Left ventricle myocardium superior (tissue), 1 donor: ENCODE results near the gene TRIM50. TPM values are rescaled to one million over a fixed set of nuclear protein-coding genes. Genes with fewer than 3 reads are reported as not detected.
"Not testable (repeated sequence)": the region's sequence is repeated elsewhere in the genome, so short reads cannot be mapped to it uniquely, and the experiment has no call there.

Experiments used
- ATAC-seq: fragments of 200-7000 bp; cut with Tn5 transposase; one replicate; pipeline ENCODE4 v1.9.1; 2020; ENCODE audit warnings: mild to moderate bottlenecking, moderate library complexity
- DNase-seq: peaks from one replicate; pipeline ENCODE4 v3.0.0-alpha.2; 2020
- intact Hi-C: fragments of 100-400 bp; cut with micrococcal nuclease; formaldehyde crosslinking; loops from one replicate; pipeline ENCODE4 v1.11.0; 2022
- total RNA-seq: library from RNA; stranded (reverse); fragmentation: NEBNext Ultra II Directional; extraction: Animal tissue kit (Norgen Biotek cat#: 25700); gene quantifications from one replicate; pipeline ENCODE4 v1.2.1, GENCODE V29; 2021
- donor health status: DM: no; HTN: yes; CAD: no; lungs with severe emphysema.

The TRIM50 gene
- total RNA-seq, 1 donor from 2014 or later, result 0.30 TPM

DNA sequence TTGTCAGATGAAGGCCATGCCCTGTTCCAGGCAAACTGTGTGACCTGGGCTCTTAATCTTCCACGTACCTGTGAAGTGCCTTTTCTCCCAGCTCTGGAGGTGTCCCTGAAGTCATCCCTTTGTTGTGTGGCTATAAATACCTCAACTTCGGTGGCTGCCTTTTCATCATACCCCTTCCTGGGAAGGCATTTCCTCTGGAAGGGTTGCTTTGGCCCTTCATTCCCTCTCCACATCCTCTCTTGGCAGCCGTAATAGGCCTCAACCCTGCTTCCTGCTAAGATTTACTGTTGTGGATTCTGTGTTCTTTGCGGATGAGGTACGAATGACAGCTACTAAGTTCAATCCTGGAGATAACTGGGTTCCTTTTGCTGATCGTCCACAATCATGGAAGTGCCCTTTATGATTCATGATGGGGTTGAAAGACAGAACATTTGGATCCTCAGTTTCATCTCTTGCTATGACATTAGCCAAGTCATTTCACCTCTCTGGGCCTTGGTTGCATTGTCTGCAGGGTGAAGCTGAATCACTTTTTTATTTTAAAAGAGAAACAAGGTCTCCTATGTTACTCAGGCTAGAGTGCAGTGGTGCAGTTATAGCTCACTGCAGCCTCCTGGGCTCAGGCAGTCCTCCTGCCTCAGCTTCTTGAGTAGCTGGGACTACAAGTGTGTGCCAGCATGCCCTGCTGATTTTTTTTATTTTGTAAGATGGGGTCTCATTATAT, 23.7 kb upstream of the TRIM50 start:
- no peak for ATAC-seq
- intact Hi-C loops, result no loop called here
- DNase-seq, result no peak

DNA sequence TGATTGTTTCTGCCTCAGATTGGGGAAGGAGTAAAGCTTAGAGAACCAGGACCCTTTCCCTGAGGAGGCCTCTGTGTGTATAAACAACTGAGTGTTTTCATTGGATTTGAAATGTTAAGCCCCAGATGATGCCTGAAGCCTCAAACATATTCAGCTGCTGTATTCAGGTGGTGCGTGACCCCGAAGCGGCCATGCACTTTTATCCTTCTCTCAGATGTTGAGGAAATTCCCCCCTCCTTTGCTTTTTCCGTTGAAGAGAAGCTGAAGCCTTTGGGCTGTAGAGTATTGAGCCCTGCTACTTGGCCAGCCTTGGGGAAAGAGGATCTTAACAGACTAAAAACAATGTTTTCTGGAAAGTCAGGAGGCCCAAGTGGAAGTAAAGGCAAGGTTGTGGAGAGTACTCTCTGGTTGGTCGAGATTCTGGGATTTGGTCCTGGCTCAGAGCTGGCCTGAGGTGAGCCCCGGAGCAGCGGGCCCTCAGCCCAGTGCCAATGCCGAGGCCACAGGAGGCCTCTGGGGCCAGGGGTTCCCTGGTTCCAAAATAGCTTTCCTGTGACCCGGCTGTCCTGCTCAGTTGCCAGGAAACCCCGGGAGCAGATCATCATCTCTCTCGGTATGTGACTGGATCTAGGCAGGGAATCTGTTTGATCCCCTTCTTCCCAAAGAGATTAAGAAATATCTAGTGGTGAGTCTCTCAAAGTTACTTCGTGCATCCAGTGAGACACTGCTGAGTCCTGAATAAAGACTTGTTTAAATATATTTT, 22.6 kb upstream of the TRIM50 start:
- intact Hi-C loops, result no loop called here
- DNase-seq (no peak), ATAC-seq (no peak)

DNA sequence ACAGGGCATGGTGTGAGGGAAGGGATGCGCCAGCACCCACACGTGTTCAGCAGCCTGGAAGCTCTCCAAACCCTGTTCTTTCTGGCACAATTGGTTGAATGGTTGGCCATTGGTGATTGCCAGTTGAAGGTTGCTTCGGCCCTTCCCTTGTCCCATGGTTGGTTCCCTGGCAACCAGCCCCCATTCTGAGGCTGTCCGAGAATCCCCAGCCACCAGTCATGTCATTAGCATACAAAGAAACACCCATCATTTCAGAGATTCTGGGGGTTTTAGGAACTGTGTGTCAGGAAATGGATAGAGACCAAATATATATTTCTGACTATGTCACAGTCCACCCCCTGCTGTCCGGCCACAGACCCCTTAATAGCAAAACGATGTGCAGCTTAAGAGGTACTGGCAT, 21.9 kb upstream of the TRIM50 start:
- DNase-seq, result no peak
- ATAC-seq, result no peak
- intact Hi-C loops, result loop anchor here (10.0 kb wide), 1 partner anchor 105 kb away; no protein-coding TSS in a partner anchor

DNA sequence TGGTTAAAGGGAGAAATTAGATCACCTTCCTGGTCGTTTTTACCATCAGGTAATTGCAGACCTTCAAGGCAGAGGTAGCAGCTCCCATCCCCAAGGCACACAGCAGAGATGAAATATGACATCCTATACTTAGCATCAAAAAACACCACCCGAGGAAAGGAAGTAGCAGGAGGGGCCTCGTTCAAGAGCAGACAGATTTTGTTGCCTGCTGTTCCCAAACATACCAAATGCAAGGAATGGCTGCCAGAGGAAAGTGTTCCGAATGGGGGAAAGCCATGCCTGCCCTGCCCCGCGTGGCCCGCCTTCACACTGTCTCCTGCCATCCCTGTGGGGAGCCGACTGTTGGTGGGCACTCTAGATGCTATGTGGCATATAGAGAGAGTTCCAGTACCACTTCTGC, 18.1 kb upstream of the TRIM50 start:
- ATAC-seq, result no peak
- intact Hi-C loops, result loop anchor here (10.0 kb wide), 1 partner anchor 109 kb away; no protein-coding TSS in a partner anchor
- DNase-seq, result no peak

DNA sequence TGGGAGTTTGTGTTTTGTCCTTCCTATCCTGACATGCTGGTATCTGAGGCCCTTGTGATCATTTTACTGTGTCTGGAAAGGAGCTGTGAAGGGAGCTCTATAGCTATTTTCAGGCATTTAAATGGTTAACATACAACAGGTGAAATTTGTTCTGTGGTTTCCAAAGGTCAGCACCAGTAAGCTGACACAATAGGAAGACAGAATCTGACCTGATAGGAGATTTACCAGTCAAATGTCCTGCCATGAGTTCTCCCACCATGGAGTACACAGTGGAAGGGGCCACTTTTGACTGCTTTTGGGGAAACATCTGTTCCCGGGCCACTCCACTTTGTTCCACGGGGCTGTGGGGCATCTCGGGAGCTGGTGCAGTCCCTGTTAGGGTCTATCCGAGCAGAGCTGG, 17.7 kb upstream of the TRIM50 start:
- intact Hi-C loops, result loop anchor here (10.0 kb wide), 1 partner anchor 109 kb away; no protein-coding TSS in a partner anchor
- DNase-seq, result no peak
- ATAC-seq, result no peak

DNA sequence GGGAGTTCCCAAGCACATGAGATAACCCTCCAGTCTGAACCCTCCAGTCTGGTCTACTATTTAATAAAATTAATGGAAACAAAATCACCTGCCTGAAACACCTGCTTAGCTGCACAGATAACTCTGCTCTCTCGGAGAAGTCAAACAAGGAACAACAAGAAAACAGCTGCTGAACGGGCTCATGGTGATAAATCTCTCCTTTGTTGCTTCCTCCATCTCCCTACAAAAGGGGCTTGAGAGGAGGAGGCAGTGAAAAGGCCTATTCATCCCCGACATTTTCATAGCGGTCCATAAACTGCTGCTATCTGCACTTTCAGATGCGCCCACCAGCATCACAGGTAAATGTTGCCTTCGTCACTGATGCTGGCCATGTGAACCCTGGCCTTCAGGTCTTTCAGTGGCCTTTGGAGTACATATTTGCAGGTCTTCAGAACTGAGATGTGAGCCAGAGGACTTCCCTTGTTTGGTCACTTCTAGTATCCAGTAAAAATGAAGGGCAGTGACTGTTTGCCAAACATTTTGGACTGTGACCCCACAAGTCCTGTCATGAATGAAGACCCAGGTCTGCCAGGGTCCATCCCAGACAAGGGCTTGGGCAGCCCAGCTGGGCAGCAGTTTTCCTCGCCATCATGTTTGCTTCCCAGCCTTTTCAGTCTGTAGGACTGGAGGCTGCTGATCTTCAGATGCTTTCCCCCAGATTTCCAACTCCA, 15.9 kb upstream of the TRIM50 start:
- intact Hi-C loops, result loop anchor here (10.0 kb wide), 1 partner anchor 111 kb away; no protein-coding TSS in a partner anchor
- DNase-seq, result no peak
- no peak for ATAC-seq

DNA sequence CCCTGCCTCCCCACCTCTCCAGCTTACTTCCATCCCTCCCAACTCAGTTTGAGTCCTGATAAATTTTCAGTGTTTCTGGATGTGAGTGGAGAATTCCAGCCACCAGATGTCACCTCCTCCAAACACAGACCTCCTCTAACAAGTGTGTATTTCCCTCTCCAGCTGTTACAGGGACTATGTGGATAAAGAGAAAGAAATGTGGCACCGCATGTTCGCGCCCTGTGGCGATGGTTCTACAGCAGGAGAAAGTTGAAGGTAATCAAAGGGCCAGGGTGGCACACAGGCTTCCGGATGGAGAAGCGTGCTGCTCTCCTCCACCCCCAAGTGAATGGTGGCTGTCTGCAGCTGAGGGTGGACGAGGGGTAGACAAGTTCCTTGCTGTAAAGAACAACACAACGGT, 14.8 kb upstream of the TRIM50 start:
- intact Hi-C loops, result loop anchor here (10.0 kb wide), 1 partner anchor 112 kb away; no protein-coding TSS in a partner anchor
- peak; percentile 83 for ATAC-seq
- DNase-seq, result no peak

DNA sequence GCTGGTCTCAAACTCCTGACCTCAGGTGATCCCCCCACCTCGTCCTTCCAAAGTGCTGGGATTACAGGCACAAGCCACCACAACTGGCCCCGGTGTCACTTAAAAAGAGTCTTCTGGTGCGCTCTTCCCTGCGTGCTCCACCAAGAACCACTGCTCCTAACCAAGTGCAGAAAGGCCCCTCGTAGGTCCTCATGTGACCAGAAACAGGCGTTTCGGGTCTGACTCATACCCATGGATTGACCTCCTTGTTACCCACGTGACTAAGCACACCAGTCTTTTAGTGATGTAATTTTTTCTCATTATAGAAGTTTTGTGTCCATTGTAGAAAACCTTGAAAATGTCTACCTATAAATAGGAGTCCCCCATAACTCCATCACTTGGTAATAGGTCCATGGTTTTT, 14.0 kb upstream of the TRIM50 start:
- intact Hi-C loops, result loop anchor here (10.0 kb wide), 1 partner anchor 113 kb away; no protein-coding TSS in a partner anchor
- ATAC-seq (no peak), DNase-seq (no peak)

DNA sequence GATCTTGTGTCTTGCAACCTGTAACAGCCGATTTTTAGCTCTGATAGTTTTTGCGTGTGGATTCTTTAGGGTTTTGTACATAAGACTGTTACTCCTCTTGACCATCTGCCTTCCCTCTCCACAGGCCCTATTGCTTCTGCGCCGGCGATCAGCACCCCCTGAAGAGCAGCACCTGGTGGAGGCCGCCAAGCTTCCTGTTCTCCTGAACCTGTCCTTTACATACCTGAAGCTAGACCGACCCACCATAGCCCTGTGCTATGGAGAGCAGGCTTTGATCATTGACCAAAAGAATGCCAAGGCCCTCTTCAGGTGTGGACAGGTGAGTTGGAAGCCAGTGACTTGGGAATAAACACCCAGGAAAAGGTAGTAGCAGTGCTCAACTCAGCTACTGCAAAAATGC, 12.6 kb upstream of the TRIM50 start:
- DNase-seq (no peak), ATAC-seq (no peak)
- intact Hi-C loops, result loop anchor here (10.0 kb wide), 1 partner anchor 114 kb away; no protein-coding TSS in a partner anchor

DNA sequence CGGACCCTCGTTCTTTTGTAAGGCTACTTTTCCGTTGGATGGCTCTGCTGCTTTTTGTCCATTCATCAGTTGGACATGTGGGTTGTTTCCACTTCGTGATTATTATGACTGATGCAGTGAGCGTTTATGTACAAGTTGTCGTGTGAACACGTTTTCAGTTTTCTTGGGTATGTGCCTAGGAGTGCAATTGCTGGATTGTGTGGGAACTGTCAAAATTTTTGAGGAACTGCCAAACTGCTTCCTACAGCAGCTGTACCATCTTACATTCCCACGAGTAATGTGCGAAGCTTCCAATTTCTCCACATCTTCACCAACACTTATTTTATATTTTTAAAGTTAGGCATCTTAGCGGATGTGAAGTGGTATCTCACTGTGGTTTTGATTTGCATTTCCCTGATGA, 10.4 kb upstream of the TRIM50 start:
- intact Hi-C loops, result no loop called here
- DNase-seq (no peak), ATAC-seq (no peak)

DNA sequence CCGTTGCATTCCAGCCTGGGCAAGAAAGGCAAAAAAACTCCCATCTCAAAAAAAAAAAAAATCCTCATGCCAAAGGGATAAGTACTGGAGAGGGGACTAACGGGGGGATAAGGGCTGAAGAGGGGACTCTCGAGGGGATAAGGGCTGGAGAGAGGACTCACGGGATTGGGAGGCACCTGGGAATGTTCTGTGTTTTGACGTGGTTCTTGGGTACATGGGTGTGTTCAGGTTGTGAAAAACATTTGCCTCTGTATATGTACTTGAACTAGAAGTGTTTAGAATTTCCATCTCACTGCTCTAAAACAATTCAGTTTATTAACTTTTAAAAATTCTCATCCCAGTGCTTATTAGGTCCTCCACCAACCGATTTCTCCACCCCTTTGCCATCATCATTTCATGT, 4.6 kb upstream of the TRIM50 start:
- intact Hi-C loops, result no loop called here
- DNase-seq (no peak), ATAC-seq (no peak)

DNA sequence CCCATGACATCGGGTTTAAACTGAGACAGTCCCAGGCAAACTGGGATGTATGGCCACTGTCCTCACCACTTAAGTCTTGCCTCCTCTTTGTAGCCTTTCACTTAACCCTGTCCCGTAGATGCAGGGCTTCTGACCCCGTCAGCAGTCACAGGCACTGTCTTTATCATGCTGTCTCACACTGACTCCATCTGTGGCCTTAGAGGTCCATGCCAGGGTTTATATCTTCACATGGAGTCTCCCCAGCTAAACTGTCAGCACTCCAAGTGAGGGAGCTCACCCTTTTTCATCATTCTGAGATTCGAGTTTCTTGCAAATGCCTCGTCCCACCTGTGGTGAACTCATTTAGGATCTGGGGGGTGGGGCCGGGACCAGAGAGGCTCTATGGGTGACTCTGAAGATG, 2.9 kb upstream of the TRIM50 start:
- DNase-seq (no peak), ATAC-seq (no peak)
- intact Hi-C loops, result no loop called here

DNA sequence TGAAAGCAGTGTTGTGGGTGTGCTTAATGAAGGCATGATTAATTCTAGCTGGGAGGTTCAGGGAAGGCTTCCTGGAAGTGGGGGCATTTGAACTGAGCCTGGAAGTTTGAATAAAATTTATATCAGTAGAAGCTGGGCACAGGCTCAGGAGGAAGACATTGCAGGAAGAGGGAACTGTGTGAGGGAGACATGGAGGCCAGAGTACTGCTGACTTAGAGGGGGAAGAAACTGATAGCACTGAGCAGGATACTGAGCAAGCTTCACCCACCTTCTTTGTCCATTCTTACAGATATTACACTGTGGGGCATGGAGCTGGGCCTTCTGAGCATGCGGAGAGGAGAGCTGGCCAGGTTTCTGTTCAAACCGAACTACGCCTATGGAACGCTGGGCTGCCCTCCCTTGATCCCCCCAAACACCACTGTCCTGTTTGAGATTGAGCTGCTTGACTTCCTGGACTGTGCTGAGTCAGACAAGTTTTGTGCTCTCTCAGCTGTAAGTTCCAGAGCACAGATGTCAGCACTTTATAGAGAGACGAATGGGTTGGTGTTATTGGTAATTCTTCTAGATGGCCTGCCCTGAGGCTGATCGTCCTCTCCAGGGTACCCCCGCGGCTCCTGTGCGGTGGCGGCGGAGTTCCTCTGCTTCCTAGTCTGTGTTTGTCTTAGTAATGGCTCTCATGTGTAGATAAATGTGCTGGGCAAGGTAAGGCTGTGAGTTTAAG, 2.1 kb upstream of the TRIM50 start:
- no peak for DNase-seq

DNA sequence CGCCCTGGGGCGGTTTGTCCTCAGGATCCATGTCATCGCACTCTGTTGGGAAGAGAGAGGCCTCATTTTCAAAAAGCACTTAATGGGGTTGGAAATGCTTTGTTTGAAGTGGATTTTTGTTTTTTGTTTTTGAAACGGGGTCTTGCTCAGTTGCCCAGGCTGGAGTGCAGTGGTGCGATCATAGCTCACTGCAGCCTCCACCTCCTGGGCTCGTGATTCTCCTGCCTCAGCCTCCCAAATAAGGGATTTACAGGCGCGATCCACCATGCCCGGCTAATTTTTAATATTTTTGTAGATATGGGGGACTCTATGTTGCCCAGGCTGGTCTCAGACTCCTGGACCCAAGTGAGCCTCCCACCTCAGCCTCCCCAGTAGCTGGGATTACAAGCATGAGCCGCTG, 814 bp upstream of the TRIM50 start:
- intact Hi-C loops, result no loop called here
- no peak for DNase-seq
- ATAC-seq, result no peak

More for the DNA sequence above, 2.1 kb upstream of the TRIM50 start:
- peak; percentile 68 for ATAC-seq
- intact Hi-C loops, result no loop called here

DNA sequence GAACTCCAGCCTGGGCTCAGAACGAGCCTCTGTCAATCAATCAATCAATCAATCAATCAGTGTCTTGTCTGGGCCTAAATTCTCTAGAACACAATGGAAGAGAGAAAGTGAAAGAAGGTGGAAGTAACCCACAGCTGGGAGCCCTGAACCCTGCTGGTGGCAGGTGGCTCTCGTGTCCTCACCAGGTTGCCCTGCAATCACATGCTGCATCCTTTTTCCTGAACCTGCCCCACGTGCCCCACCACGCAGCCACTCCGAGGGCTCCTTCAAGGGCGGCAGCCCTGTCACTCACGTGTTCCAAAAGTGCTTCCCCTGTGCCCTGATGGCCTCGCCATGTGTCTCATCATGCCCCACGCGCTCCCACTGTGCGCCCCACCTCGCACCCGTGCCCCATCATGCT, 433 bp downstream of the TRIM50 start:
- DNase-seq, intact Hi-C loops: not testable (repeated sequence)

DNA sequence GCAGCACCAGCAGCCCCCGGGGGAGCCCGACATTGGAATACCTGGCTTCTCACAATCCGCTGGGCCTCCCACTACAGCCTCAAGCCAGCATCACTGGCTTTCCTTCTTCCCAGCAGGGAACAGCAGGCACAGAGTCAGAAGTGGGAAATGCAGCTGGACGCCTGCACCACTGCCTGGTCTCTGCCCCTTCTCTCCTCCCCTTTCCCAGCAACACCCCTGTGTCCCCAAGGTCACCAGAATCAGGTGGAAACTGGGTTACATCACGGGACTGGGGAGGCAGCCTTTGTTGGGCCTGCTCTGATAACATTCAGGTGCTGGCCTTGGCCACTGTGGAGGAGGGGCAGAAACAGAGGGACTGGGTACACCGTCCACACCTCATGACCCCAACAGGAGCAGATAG, 2.5 kb downstream of the TRIM50 start:
- DNase-seq, intact Hi-C loops, ATAC-seq: not testable (repeated sequence)

More for the DNA sequence above, 433 bp downstream of the TRIM50 start:
- ATAC-seq, result not testable (repeated sequence)

DNA sequence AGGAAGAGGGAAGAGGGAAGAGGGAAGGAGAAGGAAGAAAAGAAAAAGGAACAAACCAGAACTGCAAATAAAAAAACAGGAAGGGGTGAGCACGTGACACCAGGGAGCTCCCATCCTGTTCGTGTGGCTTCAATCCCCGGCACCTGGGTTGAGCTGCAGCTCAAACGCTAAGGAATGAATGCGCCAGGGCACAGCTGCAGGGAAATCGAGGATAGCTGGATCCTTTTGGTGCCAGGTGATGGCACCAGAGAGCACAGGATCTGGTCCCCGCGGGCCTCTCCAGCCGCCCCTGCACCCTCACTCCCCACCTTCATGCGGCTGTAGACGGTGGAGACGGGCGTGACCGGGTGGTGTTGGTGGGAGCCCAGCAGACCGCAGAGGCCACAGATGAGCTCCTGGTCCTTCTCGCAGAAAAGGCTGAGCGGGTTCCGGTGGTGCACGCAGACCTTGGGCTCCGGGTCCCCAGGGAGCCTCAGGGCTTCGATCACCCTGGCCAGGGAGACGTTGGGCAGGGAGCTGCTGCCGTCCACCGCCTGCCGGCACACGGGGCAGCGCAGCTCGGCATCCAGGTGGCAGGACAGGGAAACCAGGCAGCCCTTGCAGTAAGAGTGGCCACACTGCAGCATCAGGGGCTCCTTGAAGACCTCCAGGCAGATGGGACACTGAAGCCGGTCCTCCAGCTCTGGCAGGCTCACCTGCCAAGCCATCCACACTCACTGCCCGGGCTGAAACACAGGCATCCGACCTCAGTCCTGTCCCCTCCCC, 3.6 kb downstream of the TRIM50 start:
- DNase-seq (peak; percentile 64), ATAC-seq (peak; percentile 78)
- intact Hi-C loops, result not testable (repeated sequence)

DNA sequence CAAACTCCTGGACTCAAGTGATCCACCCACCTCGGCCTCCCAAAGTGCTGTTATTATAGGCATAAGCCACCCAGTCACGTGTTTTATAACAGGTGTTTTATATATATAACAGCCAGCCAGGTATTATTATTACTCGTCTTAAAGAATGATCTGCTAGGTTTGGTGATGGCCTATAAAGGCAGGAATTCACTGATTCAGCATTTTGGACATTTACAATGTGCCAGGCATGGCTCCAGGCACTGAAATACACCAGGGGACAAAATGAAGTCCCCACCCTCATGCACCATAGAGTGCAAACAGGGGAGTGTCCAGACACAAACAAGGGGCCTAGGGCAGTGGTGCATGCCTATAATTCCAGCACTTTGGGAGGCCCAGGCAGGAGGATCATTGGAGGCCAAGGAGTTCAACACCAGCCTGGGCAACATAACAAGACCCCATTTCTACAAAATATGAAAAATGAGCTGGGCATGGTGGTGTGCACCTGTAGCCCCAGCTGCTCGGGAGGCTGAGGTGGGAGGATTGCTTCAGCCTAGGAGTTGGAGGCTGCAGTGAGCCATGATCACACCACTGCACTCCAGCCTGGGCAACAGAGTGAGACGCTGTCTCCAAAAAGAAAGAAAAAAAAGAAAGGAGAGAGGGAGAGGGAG, 4.3 kb downstream of the TRIM50 start:
- DNase-seq, intact Hi-C loops, ATAC-seq: not testable (repeated sequence)
